Femur (tissue), 1 donor: ENCODE data around the gene OR2M2.

Source experiments
- DNase-seq: peaks from one replicate; pipeline ENCODE4 v3.0.0-alpha.2; 2017

OR2M2 gene, protein sequence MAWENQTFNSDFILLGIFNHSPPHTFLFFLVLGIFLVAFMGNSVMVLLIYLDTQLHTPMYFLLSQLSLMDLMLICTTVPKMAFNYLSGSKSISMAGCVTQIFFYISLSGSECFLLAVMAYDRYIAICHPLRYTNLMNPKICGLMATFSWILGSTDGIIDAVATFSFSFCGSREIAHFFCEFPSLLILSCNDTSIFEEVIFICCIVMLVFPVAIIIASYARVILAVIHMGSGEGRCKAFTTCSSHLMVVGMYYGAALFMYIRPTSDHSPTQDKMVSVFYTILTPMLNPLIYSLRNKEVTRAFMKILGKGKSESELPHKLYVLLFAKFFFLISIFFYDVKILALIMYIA

GRCh38 chr1:248174521-248174920 is at the start of gene OR2M2:
Gene OR2M2, plus strand, starts transcription at chr1:248174821. Its CDS starts 5,165 bp downstream, at chr1:248179986.
- no peak for DNase-seq

DNA sequence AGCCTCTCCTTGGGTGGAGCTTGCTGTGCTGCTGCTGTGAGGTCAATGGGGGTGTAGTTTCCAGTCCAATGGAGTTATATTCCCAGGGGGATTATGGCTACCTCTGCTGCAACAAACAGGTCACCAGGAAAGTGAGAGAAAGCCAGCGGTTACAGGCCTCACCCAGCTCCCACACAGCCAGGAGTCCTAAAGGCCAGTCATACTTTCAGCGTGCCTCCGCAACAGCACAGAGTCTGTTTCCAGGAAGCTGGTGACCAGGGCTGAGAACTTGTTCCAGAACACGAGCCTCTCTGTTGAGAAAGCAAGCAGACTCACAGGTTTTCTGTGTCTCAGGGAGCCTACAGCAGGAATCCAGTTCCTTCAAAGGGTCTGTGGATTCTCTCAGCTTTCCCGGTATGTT is 47.0 kb upstream of the OR2M2 start:
- DNase-seq, result no peak

DNA sequence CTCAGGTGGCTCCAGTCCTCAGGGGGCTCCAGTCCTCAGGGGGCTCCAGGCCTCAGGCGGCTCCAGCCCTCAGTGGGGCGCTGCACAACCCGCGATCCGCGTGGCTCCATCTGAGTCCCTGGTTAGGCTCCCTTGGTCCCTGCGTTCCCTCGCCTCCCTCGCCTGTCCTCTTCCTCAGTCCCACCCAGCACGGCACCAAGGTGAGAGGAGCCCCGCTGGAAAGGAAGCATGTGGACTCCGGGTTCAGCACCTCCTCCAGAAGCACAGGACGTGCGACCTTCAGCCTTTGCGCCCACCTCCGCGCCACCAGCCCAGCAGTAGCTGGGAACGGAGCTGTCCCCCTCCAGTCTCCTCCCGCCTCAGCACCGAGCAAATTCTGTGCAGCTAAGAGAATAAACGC is 37.8 kb upstream of the OR2M2 start:
- DNase-seq, result no peak

DNA sequence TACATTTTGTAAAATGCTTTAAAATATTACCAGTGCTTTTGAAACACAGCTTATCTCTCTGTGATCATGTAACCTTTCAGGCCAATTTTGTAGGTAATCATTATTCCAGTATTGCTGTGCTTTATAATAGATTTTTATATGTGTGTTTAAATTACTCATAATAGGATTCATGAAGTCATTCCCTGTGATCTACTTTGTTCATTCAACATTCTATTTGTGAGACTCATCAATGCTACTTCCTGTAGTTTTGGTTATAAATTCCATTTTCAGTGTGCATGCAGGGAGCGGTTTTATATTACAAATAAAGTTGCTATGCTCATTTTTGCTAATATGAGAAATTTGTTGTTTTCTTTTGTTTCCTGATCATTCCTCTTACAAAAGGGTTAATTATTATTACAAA is 33.8 kb upstream of the OR2M2 start:
- DNase-seq, result no peak

- DNase-seq, result no peak
Measured at GRCh38 chr1:248143311-248143710, 31.3 kb upstream of the OR2M2 start.

GRCh38 chr1:248144513-248145198 is 30.0 kb upstream of the OR2M2 start, which contains the start of gene OR2M5:
Gene OR2M5, plus strand, starts transcription at chr1:248145148. Its CDS starts 0 bp downstream, at chr1:248145148.
- DNase-seq, result no peak

DNA sequence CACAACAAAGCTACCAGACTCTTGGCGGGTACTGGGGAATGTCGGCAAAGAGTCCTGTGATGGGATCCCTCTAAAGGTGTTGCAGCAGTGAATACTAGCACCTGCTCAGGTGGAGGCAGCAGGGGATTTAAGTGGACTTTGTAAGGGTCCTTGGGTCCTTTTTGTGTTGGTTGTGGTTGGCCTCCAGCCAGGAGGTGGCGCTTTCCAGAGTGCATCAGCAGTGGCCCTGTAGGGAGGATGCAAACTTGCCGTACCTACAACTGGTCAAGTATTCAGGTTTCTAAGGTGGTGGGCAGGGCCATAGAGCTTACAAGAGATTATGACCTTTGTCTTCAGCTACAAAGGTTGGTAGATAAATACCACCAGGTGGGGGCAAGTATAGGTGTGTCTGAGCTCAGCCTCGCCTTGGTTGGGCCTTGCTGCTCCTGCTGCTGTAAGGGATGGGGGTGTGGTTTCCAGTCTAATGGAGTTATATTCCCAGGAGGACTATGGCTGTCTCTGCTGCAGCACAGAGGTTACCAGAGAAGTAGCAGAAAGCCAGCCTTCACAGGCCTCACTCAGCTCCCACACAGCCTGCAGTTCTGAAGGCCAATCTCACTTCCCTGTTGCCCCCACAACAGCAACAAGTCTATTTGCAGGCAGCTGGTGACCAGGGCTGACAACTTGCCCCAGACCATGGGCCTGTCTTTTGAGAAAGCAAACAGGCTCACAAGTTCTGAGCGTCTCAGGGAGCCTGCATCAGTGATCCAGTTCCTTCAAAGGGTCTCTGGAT is 22.4 kb upstream of the OR2M2 start:
- DNase-seq, result no peak

- no peak for DNase-seq
Measured at GRCh38 chr1:248155927-248156326, 18.7 kb upstream of the OR2M2 start.

DNA sequence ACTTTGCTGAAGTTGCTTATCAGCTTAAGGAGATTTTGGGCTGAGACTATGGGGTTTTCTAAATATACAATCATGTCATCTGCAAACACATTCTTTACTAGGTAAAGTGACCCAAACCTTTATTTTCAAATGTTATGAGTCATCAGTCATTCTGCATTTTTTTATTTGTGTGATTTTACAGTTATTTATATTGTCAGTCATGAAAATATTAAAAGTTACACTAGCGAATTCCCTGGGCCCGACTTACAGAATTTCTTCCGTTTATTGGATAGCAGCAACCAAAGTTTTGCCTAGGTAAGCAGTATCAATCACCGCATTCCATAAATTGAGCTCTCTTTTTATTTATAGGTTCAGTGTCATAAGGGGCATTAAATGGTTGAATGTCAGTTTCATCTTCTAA is 15.9 kb upstream of the OR2M2 start:
- DNase-seq, result no peak

DNA sequence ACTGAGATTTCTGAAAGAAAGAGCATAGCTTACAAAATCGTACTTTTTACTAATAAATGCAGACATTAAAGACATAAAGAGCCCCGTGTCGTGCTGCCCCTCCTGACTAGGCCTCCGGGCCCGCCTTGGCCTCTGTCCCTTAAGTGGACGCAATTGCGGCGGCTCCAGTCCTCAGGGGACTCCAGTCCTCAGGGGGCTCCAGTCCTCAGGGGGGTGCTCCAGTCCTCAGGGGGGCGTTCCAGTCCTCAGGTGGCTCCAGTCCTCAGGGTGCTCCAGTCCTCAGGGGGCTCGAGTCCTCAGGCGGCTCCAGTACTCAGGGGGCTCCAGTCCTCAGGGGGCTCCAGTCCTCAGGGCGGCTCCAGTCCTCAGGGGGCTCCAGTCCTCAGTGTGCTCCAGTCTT is 10.6 kb upstream of the OR2M2 start:
- no peak for DNase-seq

GRCh38 chr1:248165186-248165585 is 9.4 kb upstream of the OR2M2 start:
- DNase-seq, result no peak

DNA sequence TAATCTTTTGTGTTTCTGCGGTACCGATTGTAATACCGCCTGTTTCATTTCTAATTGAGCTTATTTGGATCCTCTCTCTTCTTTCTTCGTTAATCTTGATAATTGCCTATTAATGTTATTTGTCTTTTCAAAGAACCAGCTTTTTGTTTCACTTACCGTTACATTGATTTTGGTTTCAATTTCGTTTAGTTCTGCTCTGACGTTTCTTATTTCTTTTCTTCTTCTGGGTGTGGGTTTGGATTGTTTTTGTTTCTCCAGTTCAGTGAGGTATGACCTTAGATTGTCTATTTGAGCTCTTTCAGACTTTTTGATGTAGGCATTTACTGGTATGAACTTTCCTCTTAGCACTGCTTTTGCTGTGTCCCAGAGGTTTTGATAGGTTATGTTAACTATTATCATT is 9.4 kb downstream of the OR2M2 start:
- no peak for DNase-seq

DNA sequence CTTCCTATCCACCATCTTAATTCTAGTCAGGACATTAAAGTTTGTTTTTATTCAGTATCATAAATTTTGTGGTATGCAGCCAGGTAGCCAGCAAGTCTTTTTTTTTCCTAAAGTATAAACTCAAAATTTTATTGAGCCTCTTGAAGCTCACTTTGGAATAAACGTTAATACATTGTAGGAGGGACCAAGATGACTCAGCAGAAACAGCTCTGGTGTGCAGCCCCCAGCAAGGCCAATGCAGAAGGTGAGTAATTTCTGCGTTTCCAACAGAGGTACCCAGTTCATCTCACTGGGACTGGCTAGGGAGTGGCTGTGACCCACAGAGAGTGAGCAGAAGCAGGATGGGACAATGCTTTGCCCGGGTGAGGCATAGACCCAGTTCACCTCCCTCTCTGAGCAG is 12.7 kb downstream of the OR2M2 start:
- no peak for DNase-seq

GRCh38 chr1:248189026-248189425 is 14.4 kb downstream of the OR2M2 start:
- no peak for DNase-seq

DNA sequence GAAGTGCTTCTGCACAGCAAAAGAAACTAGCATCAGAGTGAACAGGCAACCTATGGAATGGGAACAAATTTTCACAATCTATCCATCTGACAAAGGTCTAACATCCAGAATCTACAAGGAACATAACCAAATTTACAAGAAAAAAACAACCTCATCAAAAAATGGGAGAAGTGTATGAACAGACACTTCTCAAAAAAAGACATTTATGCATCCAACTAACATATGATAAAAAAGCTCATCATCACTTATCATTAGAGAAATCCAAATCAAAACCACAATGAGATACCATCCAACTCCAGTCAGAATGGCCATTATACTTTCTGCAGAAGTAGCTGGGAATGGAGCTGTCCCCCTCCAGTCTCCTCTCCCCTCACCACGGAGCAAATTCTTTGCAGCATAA is 19.5 kb downstream of the OR2M2 start:
- no peak for DNase-seq

DNA sequence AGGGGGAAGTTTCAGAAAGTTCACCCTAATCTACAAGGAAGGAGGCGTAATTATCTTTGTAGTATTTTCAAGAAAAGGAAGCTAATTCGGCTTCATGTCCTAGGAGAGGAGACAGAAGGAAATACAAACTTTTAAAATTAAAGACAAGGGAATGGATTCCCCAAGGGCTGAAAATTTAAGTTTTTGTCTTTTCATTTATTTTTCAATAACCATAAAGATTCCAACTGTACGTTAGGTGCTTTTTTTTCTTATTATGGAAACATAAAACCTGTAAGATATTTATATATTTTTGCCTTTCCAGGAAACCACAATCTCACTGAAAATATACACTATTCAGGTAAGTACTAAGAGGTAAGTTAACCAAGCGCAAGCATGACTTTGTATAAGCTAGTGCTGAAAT is 22.3 kb downstream of the OR2M2 start, which contains the start of gene OR2M3:
Gene OR2M3 (plus strand): TSS at position 301 of the 400 bp plus-strand sequence. CDS start 5,803 bp downstream, outside the sequence.
- no peak for DNase-seq

- DNase-seq, result no peak
Measured at GRCh38 chr1:248215880-248216279, 41.3 kb downstream of the OR2M2 start.

DNA sequence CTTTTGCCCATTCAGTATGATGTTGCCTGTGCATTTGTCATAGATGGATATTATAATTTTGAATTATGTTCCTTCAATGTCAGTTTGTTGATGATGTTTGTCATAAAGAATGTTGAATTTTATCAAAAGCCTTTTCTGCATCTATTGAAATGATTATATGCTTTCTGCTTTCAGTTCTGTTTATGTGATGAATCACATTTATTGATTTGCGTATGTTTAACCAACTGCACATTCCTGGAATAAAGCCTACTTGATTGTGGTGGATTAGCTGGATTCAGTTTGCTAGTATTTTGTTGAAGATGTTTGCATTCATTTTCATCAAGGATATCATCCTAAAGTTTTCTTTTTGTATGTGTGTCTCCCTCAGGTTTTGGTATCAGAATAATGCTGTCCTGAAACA is 50.9 kb downstream of the OR2M2 start:
- no peak for DNase-seq

GRCh38 chr1:248229360-248229908 is 54.8 kb downstream of the OR2M2 start:
- DNase-seq, result no peak
